GM12874 (cell line): ENCODE measurements around the gene LIN52.
A peak's percentile ranks its signal among the peaks of the same experiment; 100 is the strongest.

ENCODE experiments used
- CTCF ChIP-seq: IDR thresholded peaks from 2 replicates; pipeline ENCODE4 v1.5.1; 2011; ENCODE audit warnings: low read depth, mild to moderate bottlenecking, control low read depth, low read length, moderate library complexity; ENCODE audit not compliant: insufficient read depth

The LIN52 gene

DNA sequence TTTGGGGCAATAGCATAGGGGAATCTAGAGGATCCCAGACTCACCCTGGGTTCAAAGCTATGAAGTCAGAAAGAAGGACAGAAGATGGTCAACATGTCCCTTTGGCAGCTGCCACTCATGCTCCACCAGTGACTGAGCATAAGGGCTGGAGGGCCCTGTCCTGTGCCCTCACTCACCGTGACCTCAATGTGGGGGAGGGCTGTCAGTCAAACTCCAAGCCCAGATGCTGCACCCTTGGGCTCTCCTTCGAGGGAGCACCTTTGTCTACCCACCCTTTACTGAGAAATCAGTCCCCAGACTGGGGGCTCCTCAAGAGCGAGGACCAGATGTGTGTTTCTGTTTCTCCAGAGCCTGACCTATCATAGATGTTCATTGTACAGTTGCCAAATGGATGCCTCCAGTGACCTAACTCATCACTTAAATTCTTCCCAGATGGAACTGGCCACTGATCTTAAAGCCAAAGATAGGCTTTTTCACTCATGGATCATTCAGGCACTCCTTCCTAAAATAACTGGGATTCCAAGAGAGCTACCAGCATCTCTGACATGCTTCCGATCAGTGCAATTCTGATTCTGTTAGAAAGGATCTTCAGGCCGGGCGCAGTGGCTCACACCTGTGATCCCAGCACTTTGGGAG is 127.3 kb downstream of the LIN52 start:
- no peak for TF ChIP-seq CTCF

DNA sequence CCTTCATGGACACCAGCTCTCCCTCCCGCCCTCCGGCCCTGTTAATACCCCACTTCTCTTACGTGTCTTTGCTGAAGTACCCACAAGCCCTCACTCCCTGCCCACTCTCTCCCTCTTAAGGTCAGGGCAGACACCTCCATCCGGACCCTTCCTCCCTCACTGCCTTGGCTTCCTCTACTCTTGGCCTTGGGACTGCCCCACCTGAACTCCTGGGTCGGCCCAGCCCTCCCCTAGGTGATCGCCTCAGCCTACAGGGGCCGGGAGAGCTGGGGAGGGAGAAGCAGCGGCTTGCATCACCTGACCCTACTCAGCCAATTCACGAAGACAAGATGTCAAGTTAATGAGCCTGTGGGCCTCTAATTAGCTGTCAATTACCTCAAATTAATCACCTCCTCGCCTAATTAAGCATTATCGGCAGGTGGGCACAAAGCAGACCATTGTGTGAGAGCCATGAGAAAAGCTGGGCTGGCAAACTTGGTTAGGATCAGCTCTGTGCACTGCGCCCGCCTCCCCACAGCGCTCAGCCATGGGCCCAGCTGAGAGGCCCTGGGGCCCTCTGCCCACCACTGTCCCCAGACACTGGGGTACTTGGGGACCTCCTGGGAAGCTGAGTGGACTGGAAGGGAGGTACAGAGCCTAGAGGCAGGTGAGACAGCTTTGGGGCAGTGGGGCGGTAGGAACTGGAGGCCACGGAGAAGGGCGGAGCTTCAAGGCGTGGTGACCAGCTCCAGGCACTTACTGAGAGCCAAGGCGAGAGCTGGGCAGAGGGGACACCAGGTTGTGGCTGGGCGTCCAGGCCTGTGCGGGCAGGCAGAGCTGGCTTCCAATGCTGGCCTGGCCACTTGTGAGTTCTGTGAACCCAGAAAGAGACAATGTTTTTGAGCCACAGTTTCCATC is 129.4 kb downstream of the LIN52 start:
- no peak for TF ChIP-seq CTCF

DNA sequence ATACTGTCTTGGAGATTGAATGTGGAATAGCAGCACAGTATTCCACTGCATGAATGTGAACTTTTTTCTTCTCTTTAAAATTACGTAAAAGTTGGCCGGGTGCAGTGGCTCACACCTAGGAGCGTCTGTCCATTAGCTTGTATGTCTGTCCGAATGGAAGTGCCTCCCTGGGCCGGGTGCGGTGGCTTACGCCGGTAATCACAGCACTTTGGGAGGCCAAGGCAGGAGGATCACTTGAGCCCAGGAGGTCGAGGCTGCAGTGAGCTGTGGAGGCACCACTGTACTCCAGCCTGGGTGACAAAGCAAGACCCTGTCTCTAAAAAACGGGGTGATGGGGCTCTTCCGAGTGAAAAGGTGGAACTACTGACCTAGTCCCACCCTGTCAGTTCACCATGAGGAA is 131.9 kb downstream of the LIN52 start:
- TF ChIP-seq CTCF = no peak

GRCh38 chr14:74217672-74218448 is 133.1 kb downstream of the LIN52 start:
- TF ChIP-seq CTCF = peak; percentile 100

GRCh38 chr14:74218462-74218861 is 133.7 kb downstream of the LIN52 start:
- TF ChIP-seq CTCF = no peak

DNA sequence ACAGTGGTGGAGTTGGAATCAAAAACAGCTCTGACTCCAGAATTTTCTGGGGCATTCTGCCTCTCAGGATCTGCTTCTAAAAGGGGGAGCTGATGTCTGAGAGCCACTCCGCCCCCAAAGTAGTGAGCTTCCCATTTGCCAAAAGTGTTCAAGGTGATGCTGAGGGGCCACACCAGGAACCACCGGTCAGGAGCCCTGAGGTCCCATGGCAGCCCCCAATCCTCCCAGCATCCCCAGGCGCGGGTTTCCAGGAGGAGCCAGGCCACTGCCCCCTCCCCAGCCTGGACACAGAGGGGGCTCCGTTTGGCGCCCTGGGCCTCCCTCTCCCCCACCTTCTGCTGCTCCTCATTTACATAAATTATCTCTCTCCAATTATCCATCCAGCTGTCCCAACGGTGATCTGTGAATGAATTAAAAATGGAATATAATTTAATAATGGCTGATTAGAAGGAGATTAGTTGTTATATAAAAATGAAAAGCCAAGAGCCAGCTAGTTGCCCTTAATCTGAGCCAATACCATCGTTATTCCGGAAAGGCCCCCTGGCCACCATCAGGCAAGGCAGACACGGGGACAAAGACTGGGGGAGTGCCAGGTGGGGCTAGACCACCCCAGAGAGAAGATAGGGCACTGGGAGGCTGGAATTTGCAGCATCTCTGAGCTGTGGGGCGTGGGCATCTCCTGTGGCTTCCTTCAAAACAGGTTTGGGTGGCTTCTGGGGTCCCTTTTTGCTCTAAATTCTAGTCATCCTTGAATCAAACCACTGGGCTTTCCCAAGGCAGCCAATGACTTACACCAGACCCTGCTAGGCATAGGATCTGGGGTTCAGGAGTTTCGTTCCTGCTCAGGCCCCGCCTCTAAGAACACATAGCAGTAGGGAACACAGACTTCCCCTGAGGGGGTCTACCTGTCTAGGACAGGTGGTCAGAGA is 134.8 kb downstream of the LIN52 start:
- TF ChIP-seq CTCF = no peak

GRCh38 chr14:74220991-74221390 is 136.2 kb downstream of the LIN52 start:
- TF ChIP-seq CTCF = no peak
